ENCODE measurements around the gene ADGRE3.

- TF ChIP-seq, protein P1, sequence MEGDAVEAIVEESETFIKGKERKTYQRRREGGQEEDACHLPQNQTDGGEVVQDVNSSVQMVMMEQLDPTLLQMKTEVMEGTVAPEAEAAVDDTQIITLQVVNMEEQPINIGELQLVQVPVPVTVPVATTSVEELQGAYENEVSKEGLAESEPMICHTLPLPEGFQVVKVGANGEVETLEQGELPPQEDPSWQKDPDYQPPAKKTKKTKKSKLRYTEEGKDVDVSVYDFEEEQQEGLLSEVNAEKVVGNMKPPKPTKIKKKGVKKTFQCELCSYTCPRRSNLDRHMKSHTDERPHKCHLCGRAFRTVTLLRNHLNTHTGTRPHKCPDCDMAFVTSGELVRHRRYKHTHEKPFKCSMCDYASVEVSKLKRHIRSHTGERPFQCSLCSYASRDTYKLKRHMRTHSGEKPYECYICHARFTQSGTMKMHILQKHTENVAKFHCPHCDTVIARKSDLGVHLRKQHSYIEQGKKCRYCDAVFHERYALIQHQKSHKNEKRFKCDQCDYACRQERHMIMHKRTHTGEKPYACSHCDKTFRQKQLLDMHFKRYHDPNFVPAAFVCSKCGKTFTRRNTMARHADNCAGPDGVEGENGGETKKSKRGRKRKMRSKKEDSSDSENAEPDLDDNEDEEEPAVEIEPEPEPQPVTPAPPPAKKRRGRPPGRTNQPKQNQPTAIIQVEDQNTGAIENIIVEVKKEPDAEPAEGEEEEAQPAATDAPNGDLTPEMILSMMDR (IDR thresholded peaks at IDR 0.05; ENCODE audit: borderline replicate concordance, extremely low read depth, low read length, poor library complexity, severe bottlenecking) = no peak
- TF ChIP-seq EZH2 (IDR thresholded peaks at IDR 0.05; ENCODE audit: borderline replicate concordance, low read depth, low read length, severe bottlenecking) = no peak
Measured at GRCh38 chr19:14570864-14571527, 103.6 kb downstream of the ADGRE3 start.
